Uterus (tissue), 2 donors: Measurements from ENCODE around the gene SAMD4A.

Source experiments
- POLR2A ChIP-seq, 2 donors: fragments of 450-650 bp; IDR thresholded peaks; one replicate each; pipeline ENCODE4 v1.6.1; 2016; ENCODE audit warnings: antibody characterized with exemption in 2 of 2, mild to moderate bottlenecking in 1 of 2, moderate library complexity in 1 of 2
- TF ChIP-seq, protein P1 (sequence below), 4 experiments: fragments of 200-600 bp in 2 of 4; fragments of 450-650 bp in 2 of 4; sonication (generic) in 2 of 4; IDR thresholded peaks; one replicate each; pipeline ENCODE4 v1.5.1; 2016 to 2019; ENCODE audit warnings: antibody characterized with exemption in 4 of 4, mild to moderate bottlenecking in 2 of 4, moderate library complexity in 1 of 4

DNA sequence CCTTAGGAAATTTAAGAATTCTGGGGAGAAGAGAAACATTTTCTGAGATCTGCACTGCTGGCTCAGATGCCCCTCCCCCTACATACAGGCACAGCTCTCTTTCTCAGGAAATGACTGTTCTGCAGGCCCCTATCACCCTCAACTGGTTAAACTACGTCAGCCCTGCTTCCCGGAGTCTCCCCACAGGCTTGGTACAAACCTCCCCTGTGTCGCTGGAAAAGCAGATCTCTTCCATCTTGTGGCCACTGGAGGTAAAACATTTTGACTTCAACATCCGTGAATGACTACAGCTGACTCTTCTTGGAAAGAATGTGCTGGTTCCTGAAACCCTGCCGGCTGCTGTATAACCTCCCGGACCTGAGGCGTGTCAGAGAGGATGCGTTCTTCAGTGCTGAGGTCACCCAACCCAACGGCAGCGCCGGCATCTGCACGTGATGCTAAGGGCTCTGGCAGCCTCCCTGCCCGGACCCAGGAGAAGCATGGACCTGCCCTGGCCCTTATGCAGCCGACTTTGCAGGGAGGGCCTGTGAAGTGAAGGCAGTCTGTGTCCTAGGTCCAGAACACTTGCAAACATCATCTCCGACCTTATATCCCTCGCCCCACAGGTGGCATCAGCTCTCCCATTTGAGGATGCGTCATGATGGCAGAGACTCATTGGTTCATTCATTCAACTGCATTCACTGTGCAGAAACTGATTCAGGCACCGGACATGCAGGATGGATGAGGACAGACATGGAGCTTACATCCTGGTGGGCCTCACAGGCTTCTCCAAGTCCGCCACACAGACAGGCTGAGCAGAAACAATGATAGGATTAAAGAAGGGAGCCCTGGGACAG, 206.5 kb downstream of the SAMD4A start:
- TF ChIP-seq, protein P1, sequence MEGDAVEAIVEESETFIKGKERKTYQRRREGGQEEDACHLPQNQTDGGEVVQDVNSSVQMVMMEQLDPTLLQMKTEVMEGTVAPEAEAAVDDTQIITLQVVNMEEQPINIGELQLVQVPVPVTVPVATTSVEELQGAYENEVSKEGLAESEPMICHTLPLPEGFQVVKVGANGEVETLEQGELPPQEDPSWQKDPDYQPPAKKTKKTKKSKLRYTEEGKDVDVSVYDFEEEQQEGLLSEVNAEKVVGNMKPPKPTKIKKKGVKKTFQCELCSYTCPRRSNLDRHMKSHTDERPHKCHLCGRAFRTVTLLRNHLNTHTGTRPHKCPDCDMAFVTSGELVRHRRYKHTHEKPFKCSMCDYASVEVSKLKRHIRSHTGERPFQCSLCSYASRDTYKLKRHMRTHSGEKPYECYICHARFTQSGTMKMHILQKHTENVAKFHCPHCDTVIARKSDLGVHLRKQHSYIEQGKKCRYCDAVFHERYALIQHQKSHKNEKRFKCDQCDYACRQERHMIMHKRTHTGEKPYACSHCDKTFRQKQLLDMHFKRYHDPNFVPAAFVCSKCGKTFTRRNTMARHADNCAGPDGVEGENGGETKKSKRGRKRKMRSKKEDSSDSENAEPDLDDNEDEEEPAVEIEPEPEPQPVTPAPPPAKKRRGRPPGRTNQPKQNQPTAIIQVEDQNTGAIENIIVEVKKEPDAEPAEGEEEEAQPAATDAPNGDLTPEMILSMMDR (IDR thresholded peaks at IDR 0.05) = peak; percentile 67 to 92 (median 76)
- peak in 1 of 2 donors; percentile 30 for TF ChIP-seq POLR2A (IDR thresholded peaks at IDR 0.05)
